ENCODE measurements around the gene HOMER3.

Gene HOMER3

GRCh38 chr19:18900700-18901481 lies 40.1 kb downstream of the HOMER3 start:
- no peak for DNase-seq

GRCh38 chr19:18899624-18900560 lies 41.1 kb downstream of the HOMER3 start:
- DNase-seq: no peak

- DNase-seq: no peak
These were observed 42.2 kb downstream of the HOMER3 start for GRCh38 chr19:18898607-18899408.

- DNase-seq: no peak
These were observed 42.9 kb downstream of the HOMER3 start for GRCh38 chr19:18898081-18898606.

- no peak for DNase-seq
These were observed 43.7 kb downstream of the HOMER3 start for GRCh38 chr19:18897094-18898029.

- peak; percentile 21 for DNase-seq
These were observed 44.6 kb downstream of the HOMER3 start for GRCh38 chr19:18896421-18896841.

GRCh38 chr19:18895824-18896341 lies 45.1 kb downstream of the HOMER3 start, which contains the start of gene CERS1:
CERS1 (minus strand) TSS chr19:18896158; CDS start chr19:18896072, 86 bp downstream.
- peak; percentile 27 for DNase-seq

- peak; percentile 63 for DNase-seq
These were observed 45.8 kb downstream of the HOMER3 start for GRCh38 chr19:18895038-18895823.

- no peak for DNase-seq
These were observed 46.6 kb downstream of the HOMER3 start for GRCh38 chr19:18894254-18895037.

- DNase-seq: no peak
These were observed 47.3 kb downstream of the HOMER3 start for GRCh38 chr19:18893587-18894253.

GRCh38 chr19:18889949-18890745 lies 50.9 kb downstream of the HOMER3 start:
- no peak for DNase-seq

GRCh38 chr19:18886972-18887371 lies 54.0 kb downstream of the HOMER3 start:
- no peak for DNase-seq

- no peak for DNase-seq
These were observed 57.3 kb downstream of the HOMER3 start for GRCh38 chr19:18883526-18884304.

- no peak for DNase-seq
These were observed 59.5 kb downstream of the HOMER3 start for GRCh38 chr19:18881491-18881890.

- peak; percentile 31 for DNase-seq
These were observed 61.2 kb downstream of the HOMER3 start for GRCh38 chr19:18879579-18880373.

Measured in EL (cell line).